GM18520 (cell line): ENCODE measurements around the gene DNAJB13.
"Not testable (repeated sequence)": the region's sequence is repeated elsewhere in the genome, so short reads cannot be mapped to it uniquely, and the experiment has no call there.

ENCODE experiments used
- ATAC-seq: cut with Tn5 transposase; IDR thresholded peaks from one replicate; pipeline ENCODE4 v1.9.1; 2021; ENCODE audit not compliant: unreplicated experiment

Gene DNAJB13

GRCh38 chr11:73976451-73977151, 25.8 kb downstream of the DNAJB13 start:
- no peak for ATAC-seq

- no peak for ATAC-seq
Measured at GRCh38 chr11:73977856-73978519, 27.2 kb downstream of the DNAJB13 start.

DNA sequence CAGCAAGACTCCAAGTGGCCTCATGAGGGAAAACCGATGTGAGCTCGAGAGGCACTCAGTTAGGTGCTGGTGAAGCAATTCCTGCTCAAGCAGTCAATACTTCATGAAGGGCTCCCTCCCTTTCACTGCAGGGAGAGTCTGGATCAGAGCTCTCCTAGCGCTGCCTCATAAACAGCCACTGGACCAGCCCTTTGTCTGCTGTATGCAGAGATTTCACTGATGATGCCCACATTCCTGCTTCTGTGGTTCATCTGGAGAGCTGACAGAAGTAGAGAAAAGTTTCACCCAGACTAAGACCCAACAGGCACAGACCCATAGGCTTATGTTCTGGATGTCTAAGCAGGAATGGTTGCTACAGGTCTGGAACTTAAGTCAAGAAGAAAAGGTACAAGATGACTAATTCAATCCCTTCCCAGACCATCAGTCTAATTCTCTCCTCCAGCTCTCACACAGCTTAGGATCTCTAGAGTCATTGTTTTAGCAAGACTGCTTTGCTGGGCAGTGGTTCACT, 27.8 kb downstream of the DNAJB13 start:
- ATAC-seq, result no peak

- ATAC-seq, result peak; percentile 28
Measured at GRCh38 chr11:73980001-73980961, 29.5 kb downstream of the DNAJB13 start.

- ATAC-seq, result no peak
Measured at GRCh38 chr11:73981051-73981805, 30.4 kb downstream of the DNAJB13 start.

DNA sequence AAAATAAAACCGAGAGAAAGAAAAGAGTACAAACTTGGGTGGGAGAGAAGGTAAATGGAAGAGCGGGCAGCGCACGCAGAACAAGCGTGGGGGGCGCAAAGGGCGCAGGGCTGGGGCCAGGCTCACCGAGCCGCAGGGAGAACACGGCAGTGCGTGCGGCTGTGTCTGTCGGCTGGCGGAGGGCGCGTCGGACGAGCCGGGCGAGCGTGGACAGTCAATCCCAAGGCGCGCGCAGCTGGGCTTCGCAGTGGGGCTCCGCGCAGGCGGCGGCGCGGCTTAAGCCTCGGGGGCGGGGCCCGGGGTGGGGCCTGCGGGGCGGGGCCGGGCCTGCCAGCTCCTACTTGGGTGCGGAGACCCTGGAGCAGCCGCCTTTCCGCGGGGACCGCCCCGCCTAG, 31.8 kb downstream of the DNAJB13 start, which contains the start of gene UCP2:
UCP2 (minus strand) TSS at position 249 of the 395 bp plus-strand sequence. CDS start 4,465 bp downstream, outside the sequence.
- ATAC-seq, result peak; percentile 24

GRCh38 chr11:73982990-73983740, 32.3 kb downstream of the DNAJB13 start:
- peak; percentile 71 for ATAC-seq

- no peak for ATAC-seq
Measured at GRCh38 chr11:73983741-73984538, 33.1 kb downstream of the DNAJB13 start.

DNA sequence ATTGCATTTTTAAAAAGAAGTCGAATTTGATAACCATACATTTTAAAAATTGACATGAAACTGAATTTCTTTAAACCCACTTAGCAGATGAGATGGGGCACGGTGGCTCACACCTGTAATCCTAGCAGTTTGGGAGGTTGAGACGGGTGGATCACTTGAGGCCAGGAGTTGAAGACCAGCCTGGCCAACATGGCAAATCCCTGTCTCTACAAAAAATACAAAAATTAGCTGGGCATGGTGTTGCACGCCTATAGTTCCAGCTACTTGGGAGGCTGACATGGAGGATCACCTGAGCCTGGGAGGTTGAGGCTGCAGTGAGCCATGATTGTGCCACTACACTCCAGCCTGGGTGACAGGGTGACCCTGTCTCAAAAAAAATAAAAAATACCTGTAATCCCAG, 34.8 kb downstream of the DNAJB13 start:
- ATAC-seq, result not testable (repeated sequence)

GRCh38 chr11:73988227-73988626, 37.4 kb downstream of the DNAJB13 start:
- ATAC-seq, result no peak

DNA sequence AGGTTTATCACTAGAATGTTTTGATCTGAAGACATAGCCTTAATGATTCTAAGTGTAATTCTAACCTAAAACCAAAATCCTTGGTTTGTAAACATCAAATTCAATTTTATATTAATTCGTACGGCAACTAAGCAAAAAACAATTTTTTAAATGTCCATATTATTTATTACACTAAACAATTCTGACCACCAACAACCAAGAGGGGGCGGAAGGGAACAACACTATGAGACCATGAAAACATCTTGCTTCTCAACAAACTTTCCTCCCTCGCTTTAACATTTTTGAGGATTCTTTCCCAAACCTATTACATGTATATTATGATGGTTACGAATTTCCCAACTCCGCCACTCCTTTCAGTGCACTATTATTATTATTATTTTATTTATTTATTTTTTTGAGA, 38.3 kb downstream of the DNAJB13 start:
- no peak for ATAC-seq

- no peak for ATAC-seq
Measured at GRCh38 chr11:73990730-73991129, 39.9 kb downstream of the DNAJB13 start.

- ATAC-seq, result no peak
Measured at GRCh38 chr11:73991471-73992006, 40.7 kb downstream of the DNAJB13 start.

DNA sequence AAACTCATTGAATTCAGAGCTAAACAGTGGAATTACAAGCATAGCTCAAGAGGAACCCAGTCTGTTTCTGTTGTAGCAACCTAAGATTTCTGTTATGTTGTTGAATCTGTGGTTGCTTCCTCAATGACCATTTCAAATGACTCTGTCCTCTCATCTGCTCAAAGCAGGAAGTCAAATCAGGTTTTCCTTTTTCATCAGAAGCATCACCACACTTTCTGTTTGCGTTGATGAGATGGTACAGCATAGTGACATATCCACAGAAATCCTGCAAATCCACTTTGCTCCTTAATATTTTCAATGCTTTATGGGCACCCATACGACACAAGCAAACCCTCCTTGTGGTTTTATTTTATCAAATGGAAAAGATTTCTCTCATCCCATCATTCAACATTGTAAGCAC, 44.4 kb downstream of the DNAJB13 start:
- ATAC-seq, result peak; percentile 32

DNA sequence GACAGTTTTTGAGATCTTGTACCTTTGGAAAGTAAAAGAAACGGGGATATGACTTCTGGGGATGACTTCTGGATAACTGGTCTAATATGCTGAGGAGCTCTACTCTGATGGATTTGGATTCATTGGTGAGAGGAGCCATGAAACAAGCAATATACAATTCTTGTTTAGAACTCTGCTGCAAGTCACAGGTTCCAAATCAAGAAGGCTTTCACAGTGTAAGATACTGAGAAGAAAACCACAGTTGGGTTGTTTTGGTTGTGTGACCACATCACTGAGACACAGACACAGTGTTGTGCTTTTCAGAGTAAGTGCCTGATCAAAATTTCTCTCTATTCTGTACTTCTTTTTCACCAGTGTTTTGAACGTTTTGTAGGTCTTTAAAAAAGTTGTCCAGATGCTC, 44.9 kb downstream of the DNAJB13 start:
- ATAC-seq, result no peak

GRCh38 chr11:73996161-73996747, 45.4 kb downstream of the DNAJB13 start:
- ATAC-seq, result no peak

- ATAC-seq, result no peak
Measured at GRCh38 chr11:73997120-73997770, 46.4 kb downstream of the DNAJB13 start.
